Neuronal stem cell (in vitro differentiated cells): ENCODE results near the gene PELO.

Experiments used
- DNase-seq: peaks from one replicate; pipeline ENCODE4 v3.0.0-alpha.2; 2013; ENCODE audit warnings: low spot score
- H2AFZ ChIP-seq: one replicate; pipeline ENCODE4 v1.6.1; 2013; ENCODE audit warnings: mild to moderate bottlenecking, low read length, inconsistent platforms
- H2AK5ac ChIP-seq: 2 replicates; pipeline ENCODE4 v1.6.1; 2013; ENCODE audit warnings: low read depth, mild to moderate bottlenecking, inconsistent platforms, low read length, moderate library complexity, mixed read lengths
- H2BK120ac ChIP-seq: 2 replicates; pipeline ENCODE4 v1.6.1; 2013; ENCODE audit warnings: low read depth, mild to moderate bottlenecking, inconsistent platforms, low read length, moderate library complexity, mixed read lengths
- H2BK12ac ChIP-seq: one replicate; pipeline ENCODE4 v1.6.1; 2013; ENCODE audit warnings: low read length, inconsistent platforms
- H2BK15ac ChIP-seq: 2 replicates; pipeline ENCODE4 v1.6.1; 2013; ENCODE audit warnings: mild to moderate bottlenecking, low read length, inconsistent platforms, mixed read lengths
- H2BK5ac ChIP-seq: one replicate; pipeline ENCODE4 v1.6.1; 2013; ENCODE audit warnings: inconsistent platforms, mild to moderate bottlenecking, low read length, moderate library complexity
- H3K14ac ChIP-seq: one replicate; pipeline ENCODE4 v1.6.1; 2013; ENCODE audit warnings: low read length, inconsistent platforms
- H3K18ac ChIP-seq: 2 replicates; pipeline ENCODE4 v1.6.1; 2013; ENCODE audit warnings: low read length, inconsistent platforms
- H3K23ac ChIP-seq: 2 replicates; pipeline ENCODE4 v1.6.1; 2013; ENCODE audit warnings: low read depth, mild to moderate bottlenecking, mixed read lengths, low read length, inconsistent platforms; ENCODE audit not compliant: poor library complexity
- H3K27ac ChIP-seq: replicated peaks from 3 replicates; pipeline ENCODE4 v1.5.1; 2013; ENCODE audit warnings: low read length, inconsistent platforms
- H3K27me3 ChIP-seq, 3 experiments: 2 replicates each; pipeline ENCODE4 v1.6.1; 2013; ENCODE audit warnings: low read length in 3 of 3, mild to moderate bottlenecking in 2 of 3, inconsistent platforms in 1 of 3, low read depth in 1 of 3, mixed read lengths in 1 of 3, moderate library complexity in 1 of 3; ENCODE audit not compliant: control insufficient read depth in 3 of 3, insufficient read depth in 3 of 3
- H3K36me3 ChIP-seq, 2 donors: replicated peaks in 1 of 2; 2 replicates each; pipeline ENCODE4 v1.6.1; 2013; ENCODE audit warnings: low read length in 2 of 2; ENCODE audit not compliant: control insufficient read depth in 2 of 2, insufficient read depth in 2 of 2
- H3K4ac ChIP-seq: 2 replicates; pipeline ENCODE4 v1.6.1; 2013; ENCODE audit warnings: inconsistent platforms, mild to moderate bottlenecking, low read length, moderate library complexity
- H3K4me1 ChIP-seq, 2 donors: 1 replicate in 1 of 2; 2 replicates in 1 of 2; pipeline ENCODE4 v1.6.1; 2013; ENCODE audit warnings: low read length in 2 of 2, low read depth in 1 of 2; ENCODE audit not compliant: control insufficient read depth in 2 of 2, insufficient read depth in 1 of 2
- H3K4me2 ChIP-seq: one replicate; pipeline ENCODE4 v1.6.1; 2013; ENCODE audit warnings: mild to moderate bottlenecking, low read length, inconsistent platforms; ENCODE audit not compliant: insufficient read depth, poor library complexity, severe bottlenecking
- H3K4me3 ChIP-seq, 2 donors: 2 replicates each; pipeline ENCODE4 v1.5.1; 2013; ENCODE audit warnings: low read length in 2 of 2, mild to moderate bottlenecking in 2 of 2, inconsistent platforms in 1 of 2, moderate library complexity in 1 of 2
- H3K79me1 ChIP-seq: one replicate; pipeline ENCODE4 v1.6.1; 2013; ENCODE audit warnings: low read depth, mild to moderate bottlenecking, inconsistent platforms, low read length, moderate library complexity
- H3K9ac ChIP-seq: one replicate; pipeline ENCODE4 v1.6.1; 2013; ENCODE audit warnings: mild to moderate bottlenecking, low read depth, low read length, inconsistent platforms; ENCODE audit not compliant: poor library complexity
- H3K9me3 ChIP-seq, 2 donors: replicated peaks in 1 of 2; 2 replicates each; pipeline versions ENCODE3 to v1.6.1; 2013; ENCODE audit warnings: low read length in 2 of 2, mild to moderate bottlenecking in 2 of 2, inconsistent platforms in 1 of 2, low read depth in 1 of 2, mixed read lengths in 1 of 2, moderate library complexity in 1 of 2; ENCODE audit not compliant: control insufficient read depth in 2 of 2, insufficient read depth in 1 of 2
- H4K8ac ChIP-seq: one replicate; pipeline ENCODE4 v1.6.1; 2013; ENCODE audit warnings: low read depth, mild to moderate bottlenecking, inconsistent platforms, low read length, moderate library complexity
- H4K91ac ChIP-seq: one replicate; pipeline ENCODE4 v1.6.1; 2013; ENCODE audit warnings: low read length, low read depth, mild to moderate bottlenecking, inconsistent platforms; ENCODE audit not compliant: poor library complexity
- WGBS, 2 donors: extraction: QIAGEN DNeasy Blood & Tissue Kit; methylation state at CpG; one replicate each; pipeline ENCODE4 v1.1.7; 2013; ENCODE audit warnings: missing lambda C conversion rate in 2 of 2, mixed read lengths in 1 of 2; ENCODE audit not compliant: insufficient read length in 2 of 2, insufficient replicate concordance in 1 of 2; ENCODE audit errors: extremely low coverage in 2 of 2; 5-methylcytosine and 5-hydroxymethylcytosine counted together

PELO gene

GRCh38 chr5:52837068-52837467, 49.4 kb downstream of the PELO start:
- peaks cover 3 to 4% of the 10 kb centered on the region in 2 donors for H3K4me1 ChIP-seq
- peak overlapping the region; percentile 66 for H2AFZ ChIP-seq
- H3K14ac ChIP-seq: no peak overlapping the region
- H3K4ac ChIP-seq: no peak overlapping the region
- H3K9me3 ChIP-seq: no peaks in the 10 kb centered on the region
- H3K18ac ChIP-seq: no peak overlapping the region
- no peak overlapping the region for H4K91ac ChIP-seq
- no peak overlapping the region for H2AK5ac ChIP-seq
- no peak overlapping the region for H2BK15ac ChIP-seq
- no peak overlapping the region for H3K4me2 ChIP-seq
- H3K27me3 ChIP-seq: no peaks in the 10 kb centered on the region
- H2BK12ac ChIP-seq: no peak overlapping the region
- H3K23ac ChIP-seq: no peak overlapping the region
- H3K9ac ChIP-seq: no peak overlapping the region
- H4K8ac ChIP-seq: no peak overlapping the region
- no peak overlapping the region for H2BK120ac ChIP-seq
- H3K79me1 ChIP-seq: no peaks in the 10 kb centered on the region
- no peak overlapping the region for H3K4me3 ChIP-seq
- H3K36me3 ChIP-seq: no peaks in the 10 kb centered on the region
- DNase-seq: peak; percentile 15
- no CpG with 5 or more reads among the region's 7 CpGs for WGBS, 2 donors
- no peak overlapping the region for H2BK5ac ChIP-seq
- no peak overlapping the region for H3K27ac ChIP-seq
